Measurements from ENCODE around the gene ACSM2A. TPM values are rescaled to one million over a fixed set of nuclear protein-coding genes. Genes with fewer than 3 reads are reported as not detected.
"Not testable (repeated sequence)": the region's sequence is repeated elsewhere in the genome, so short reads cannot be mapped to it uniquely, and the experiment has no call there.

ACSM2A gene
- polyA plus RNA-seq, 1 experiment, result not detected

GRCh38 chr16:20469930-20470329 is 18.6 kb downstream of the ACSM2A start:
- H3K9me3 ChIP-seq (ENCODE audit: control insufficient read depth, insufficient read depth, low read length); H3K4me3 ChIP-seq (ENCODE audit: low read depth, low read length); DNase-seq (ENCODE audit: low read depth, low spot score); POLR2A ChIA-PET; CTCF ChIA-PET; H3K27me3 ChIP-seq (ENCODE audit: control insufficient read depth, insufficient read depth, low read length); H3K27ac ChIP-seq (ENCODE audit: low read depth, low read length): not testable (repeated sequence)

GRCh38 chr16:20470732-20471131 is 19.4 kb downstream of the ACSM2A start:
- POLR2A ChIA-PET; H3K27me3 ChIP-seq (ENCODE audit: control insufficient read depth, insufficient read depth, low read length); CTCF ChIA-PET; DNase-seq (ENCODE audit: low read depth, low spot score); H3K27ac ChIP-seq (ENCODE audit: low read depth, low read length); H3K4me3 ChIP-seq (ENCODE audit: low read depth, low read length); H3K9me3 ChIP-seq (ENCODE audit: control insufficient read depth, insufficient read depth, low read length): not testable (repeated sequence)

- H3K27me3 ChIP-seq (ENCODE audit: control insufficient read depth, insufficient read depth, low read length); H3K4me3 ChIP-seq (ENCODE audit: low read depth, low read length); H3K27ac ChIP-seq (ENCODE audit: low read depth, low read length); H3K9me3 ChIP-seq (ENCODE audit: control insufficient read depth, insufficient read depth, low read length); POLR2A ChIA-PET; CTCF ChIA-PET; DNase-seq (ENCODE audit: low read depth, low spot score): not testable (repeated sequence)
Observed at GRCh38 chr16:20477188-20477744, 25.9 kb downstream of the ACSM2A start.

- H3K4me3 ChIP-seq (ENCODE audit: low read depth, low read length); H3K27me3 ChIP-seq (ENCODE audit: control insufficient read depth, insufficient read depth, low read length); DNase-seq (ENCODE audit: low read depth, low spot score); POLR2A ChIA-PET; CTCF ChIA-PET; H3K27ac ChIP-seq (ENCODE audit: low read depth, low read length); H3K9me3 ChIP-seq (ENCODE audit: control insufficient read depth, insufficient read depth, low read length): not testable (repeated sequence)
Observed at GRCh38 chr16:20483989-20484388, 32.7 kb downstream of the ACSM2A start.

- Histone ChIP-seq H3K4me3 (ENCODE audit: low read depth, low read length) (no peak overlapping the region), H3K27me3 (ENCODE audit: control insufficient read depth, insufficient read depth, low read length) (no peaks in the 10 kb centered on the region), H3K27ac (ENCODE audit: low read depth, low read length) (no peak overlapping the region), H3K9me3 (ENCODE audit: control insufficient read depth, insufficient read depth, low read length) (no peaks in the 10 kb centered on the region; the same call in none of the 2 replicates)
- no peak for DNase-seq (ENCODE audit: low read depth, low spot score)
- ChIA-PET CTCF (no interaction called here), POLR2A (no interaction called here)
- TF ChIP-seq CTCF (IDR thresholded peaks at IDR 0.05; ENCODE audit: low read depth, low read length), result no peak
Observed at GRCh38 chr16:20484726-20485125, 33.4 kb downstream of the ACSM2A start.

- Histone ChIP-seq H3K4me3 (ENCODE audit: low read depth, low read length) (no peak overlapping the region), H3K9me3 (ENCODE audit: control insufficient read depth, insufficient read depth, low read length) (no peaks in the 10 kb centered on the region; the same call in none of the 2 replicates), H3K27me3 (ENCODE audit: control insufficient read depth, insufficient read depth, low read length) (no peaks in the 10 kb centered on the region), H3K27ac (ENCODE audit: low read depth, low read length) (no peak overlapping the region)
- no peak for DNase-seq (ENCODE audit: low read depth, low spot score)
- ChIA-PET CTCF (no interaction called here), POLR2A (no interaction called here)
- no peak for TF ChIP-seq CTCF (IDR thresholded peaks at IDR 0.05; ENCODE audit: low read depth, low read length)
Observed at GRCh38 chr16:20485408-20485807, 34.1 kb downstream of the ACSM2A start.

- CTCF ChIA-PET; H3K9me3 ChIP-seq (ENCODE audit: control insufficient read depth, insufficient read depth, low read length); H3K4me3 ChIP-seq (ENCODE audit: low read depth, low read length); H3K27ac ChIP-seq (ENCODE audit: low read depth, low read length); POLR2A ChIA-PET; H3K27me3 ChIP-seq (ENCODE audit: control insufficient read depth, insufficient read depth, low read length); DNase-seq (ENCODE audit: low read depth, low spot score): not testable (repeated sequence)
Observed at GRCh38 chr16:20490994-20491393, 39.7 kb downstream of the ACSM2A start.

- POLR2A ChIA-PET; H3K27ac ChIP-seq (ENCODE audit: low read depth, low read length); H3K9me3 ChIP-seq (ENCODE audit: control insufficient read depth, insufficient read depth, low read length); DNase-seq (ENCODE audit: low read depth, low spot score); H3K4me3 ChIP-seq (ENCODE audit: low read depth, low read length); H3K27me3 ChIP-seq (ENCODE audit: control insufficient read depth, insufficient read depth, low read length); CTCF ChIA-PET: not testable (repeated sequence)
Observed at GRCh38 chr16:20491448-20491847, 40.1 kb downstream of the ACSM2A start.
